RWPE2 (cell line): Measurements from ENCODE around the gene FOXN3.

Source experiments
- ATAC-seq: fragments of 200-7000 bp; cut with Tn5 transposase; 3 replicates; pipeline ENCODE4 v1.9.1; 2021; ENCODE audit warnings: low read depth
- DNase-seq: peaks from one replicate; pipeline ENCODE4 v3.0.0-alpha.2; 2020; ENCODE audit warnings: low spot score
- H3K27ac ChIP-seq: fragments of 450-650 bp; 2 replicates; pipeline ENCODE4 v1.5.1; 2017; ENCODE audit warnings: mild to moderate bottlenecking; ENCODE audit not compliant: poor library complexity, severe bottlenecking
- H3K27me3 ChIP-seq: fragments of 250-450 bp; sonication (Bioruptor Pico); 2 replicates; pipeline ENCODE4 v1.5.1; 2021; ENCODE audit warnings: mild to moderate bottlenecking, moderate library complexity; ENCODE audit not compliant: insufficient read depth, poor library complexity, severe bottlenecking
- H3K36me3 ChIP-seq: fragments of 250-450 bp; sonication (Bioruptor Pico); 2 replicates; pipeline ENCODE4 v1.5.1; 2020; ENCODE audit warnings: low read depth, mild to moderate bottlenecking, moderate library complexity
- H3K4me1 ChIP-seq: fragments of 250-450 bp; sonication (Bioruptor Pico); 2 replicates; pipeline ENCODE4 v1.5.1; 2021; ENCODE audit warnings: mild to moderate bottlenecking, moderate library complexity; ENCODE audit not compliant: insufficient read depth, poor library complexity, severe bottlenecking
- H3K4me3 ChIP-seq: fragments of 250-450 bp; sonication (Bioruptor Pico); 2 replicates; pipeline ENCODE4 v1.5.1; 2021; ENCODE audit warnings: mild to moderate bottlenecking, moderate library complexity; ENCODE audit not compliant: severe bottlenecking
- H3K9me3 ChIP-seq: fragments of 250-450 bp; sonication (Bioruptor Pico); 2 replicates; pipeline ENCODE4 v1.5.1; 2021; ENCODE audit warnings: mild to moderate bottlenecking, moderate library complexity; ENCODE audit not compliant: severe bottlenecking
- CTCF ChIP-seq: fragments of 450-650 bp; IDR thresholded peaks from one replicate; pipeline ENCODE4 v1.5.1; 2017; ENCODE audit warnings: mild to moderate bottlenecking, moderate library complexity; ENCODE audit not compliant: poor library complexity, severe bottlenecking

Gene FOXN3

GRCh38 chr14:89373185-89373584 is 43.8 kb downstream of the FOXN3 start:
- H3K9me3 ChIP-seq, result no peaks in the 10 kb centered on the region
- TF ChIP-seq CTCF, result no peak
- H3K27ac ChIP-seq, result peak overlapping the region; percentile 8
- DNase-seq, result no peak
- H3K27me3 ChIP-seq, result no peaks in the 10 kb centered on the region
- ATAC-seq, result peak; percentile 61
- no peak overlapping the region for H3K4me3 ChIP-seq
- H3K4me1 ChIP-seq, result peaks cover 20% of the 10 kb centered on the region
- no peaks in the 10 kb centered on the region for H3K36me3 ChIP-seq

GRCh38 chr14:89372512-89372883 is 44.5 kb downstream of the FOXN3 start:
- no peak for ATAC-seq
- no peak overlapping the region for H3K4me3 ChIP-seq
- no peaks in the 10 kb centered on the region for H3K9me3 ChIP-seq
- peak overlapping the region; percentile 8 for H3K27ac ChIP-seq
- no peaks in the 10 kb centered on the region for H3K27me3 ChIP-seq
- H3K4me1 ChIP-seq, result peaks cover 20% of the 10 kb centered on the region
- no peak for TF ChIP-seq CTCF
- DNase-seq, result no peak
- H3K36me3 ChIP-seq, result no peaks in the 10 kb centered on the region

GRCh38 chr14:89371585-89372511 is 45.2 kb downstream of the FOXN3 start:
- H3K4me3 ChIP-seq, result no peak overlapping the region
- H3K27ac ChIP-seq, result no peak overlapping the region
- H3K36me3 ChIP-seq, result no peaks in the 10 kb centered on the region
- ATAC-seq, result peak; percentile 42; the same call in 1 of the 3 replicates
- DNase-seq, result no peak
- no peaks in the 10 kb centered on the region for H3K27me3 ChIP-seq
- no peak for TF ChIP-seq CTCF
- H3K9me3 ChIP-seq, result no peaks in the 10 kb centered on the region
- peaks cover 20% of the 10 kb centered on the region for H3K4me1 ChIP-seq

- Histone ChIP-seq H3K4me1 (peaks cover 20% of the 10 kb centered on the region), H3K27me3 (no peaks in the 10 kb centered on the region), H3K9me3 (no peaks in the 10 kb centered on the region), H3K27ac (no peak overlapping the region), H3K36me3 (no peaks in the 10 kb centered on the region), H3K4me3 (no peak overlapping the region)
- DNase-seq (no peak), ATAC-seq (no peak)
- no peak for TF ChIP-seq CTCF
Observed at GRCh38 chr14:89370781-89371180, 46.3 kb downstream of the FOXN3 start.

DNA sequence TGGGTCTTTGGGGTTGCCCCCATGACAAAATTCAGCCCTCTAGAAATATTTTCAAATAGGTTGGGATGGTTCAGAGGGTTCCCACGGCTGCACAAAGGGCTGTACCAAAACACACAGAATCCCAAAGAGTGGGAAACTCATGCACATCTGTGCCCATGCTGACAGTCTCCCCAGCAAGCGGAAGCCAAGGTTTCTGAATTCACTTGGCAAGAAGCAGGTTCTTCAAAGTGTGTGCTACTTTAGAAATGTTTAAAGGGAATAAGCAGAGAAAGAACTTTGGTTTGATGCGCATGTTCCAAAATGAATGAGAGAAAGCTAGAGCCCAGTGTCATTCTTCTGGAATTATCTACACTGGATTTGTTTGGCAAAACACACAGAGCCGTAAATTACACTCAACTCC is 46.7 kb downstream of the FOXN3 start:
- Histone ChIP-seq H3K9me3 (no peaks in the 10 kb centered on the region), H3K27ac (no peak overlapping the region), H3K4me1 (peaks cover 20% of the 10 kb centered on the region), H3K27me3 (no peaks in the 10 kb centered on the region), H3K36me3 (no peaks in the 10 kb centered on the region), H3K4me3 (no peak overlapping the region)
- DNase-seq (no peak), ATAC-seq (no peak)
- TF ChIP-seq CTCF, result no peak
